HepG2 (cell line): ENCODE data around the gene NMUR2.

Experiments used
- CBX1 ChIP-seq: IDR thresholded peaks from one replicate; pipeline ENCODE4 v1.6.1; 2016; ENCODE audit warnings: antibody characterized with exemption, low read depth
- EZH2 ChIP-seq: conservative IDR thresholded peaks from 2 replicates; pipeline ENCODE4 v1.6.1; 2012; ENCODE audit warnings: mild to moderate bottlenecking, low read depth, low read length, moderate library complexity
- HMG20A ChIP-seq: IDR thresholded peaks from 2 replicates; pipeline ENCODE4 v1.6.1; 2016; ENCODE audit warnings: borderline replicate concordance
- POLR2AphosphoS5 ChIP-seq: IDR thresholded peaks from 2 replicates; pipeline ENCODE4 v1.6.1; 2012; ENCODE audit warnings: low read depth, low read length
- ZFP62 ChIP-seq: sonication (generic); formaldehyde crosslinking; IDR thresholded peaks from 2 replicates; pipeline ENCODE4 v1.4.0; 2020; ENCODE audit warnings: missing genetic modification reagents
- ZNF607 ChIP-seq: sonication (generic); formaldehyde crosslinking; IDR thresholded peaks from 2 replicates; pipeline ENCODE4 v1.5.1; 2020; ENCODE audit warnings: missing genetic modification reagents, mild to moderate bottlenecking, borderline replicate concordance
- ZNF616 ChIP-seq: sonication (generic); formaldehyde crosslinking; IDR thresholded peaks from 2 replicates; pipeline ENCODE4 v1.5.0; 2020; ENCODE audit warnings: low read depth, mild to moderate bottlenecking, missing genetic modification reagents
- TF ChIP-seq, protein P1 (sequence below): sonication (generic); formaldehyde crosslinking; conservative IDR thresholded peaks from 2 replicates; pipeline ENCODE4 v1.8.1; 2023; ENCODE audit warnings: missing genetic modification reagents

- no peak for TF ChIP-seq EZH2
- TF ChIP-seq HMG20A, result no peak
- TF ChIP-seq ZFP62 (CRISPR knock-in tag), result no peak
- TF ChIP-seq ZNF616 (CRISPR knock-in tag), result no peak
- TF ChIP-seq ZNF607, result no peak
- no peak for TF ChIP-seq CBX1
- TF ChIP-seq POLR2AphosphoS5, result no peak
- TF ChIP-seq, protein P1, sequence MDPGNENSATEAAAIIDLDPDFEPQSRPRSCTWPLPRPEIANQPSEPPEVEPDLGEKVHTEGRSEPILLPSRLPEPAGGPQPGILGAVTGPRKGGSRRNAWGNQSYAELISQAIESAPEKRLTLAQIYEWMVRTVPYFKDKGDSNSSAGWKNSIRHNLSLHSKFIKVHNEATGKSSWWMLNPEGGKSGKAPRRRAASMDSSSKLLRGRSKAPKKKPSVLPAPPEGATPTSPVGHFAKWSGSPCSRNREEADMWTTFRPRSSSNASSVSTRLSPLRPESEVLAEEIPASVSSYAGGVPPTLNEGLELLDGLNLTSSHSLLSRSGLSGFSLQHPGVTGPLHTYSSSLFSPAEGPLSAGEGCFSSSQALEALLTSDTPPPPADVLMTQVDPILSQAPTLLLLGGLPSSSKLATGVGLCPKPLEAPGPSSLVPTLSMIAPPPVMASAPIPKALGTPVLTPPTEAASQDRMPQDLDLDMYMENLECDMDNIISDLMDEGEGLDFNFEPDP (CRISPR knock-in tag), result no peak
Observed at GRCh38 chr5:152380415-152381123, 24.5 kb downstream of the NMUR2 start.
